Measurements from ENCODE around the gene ADSL.

ADSL gene

DNA sequence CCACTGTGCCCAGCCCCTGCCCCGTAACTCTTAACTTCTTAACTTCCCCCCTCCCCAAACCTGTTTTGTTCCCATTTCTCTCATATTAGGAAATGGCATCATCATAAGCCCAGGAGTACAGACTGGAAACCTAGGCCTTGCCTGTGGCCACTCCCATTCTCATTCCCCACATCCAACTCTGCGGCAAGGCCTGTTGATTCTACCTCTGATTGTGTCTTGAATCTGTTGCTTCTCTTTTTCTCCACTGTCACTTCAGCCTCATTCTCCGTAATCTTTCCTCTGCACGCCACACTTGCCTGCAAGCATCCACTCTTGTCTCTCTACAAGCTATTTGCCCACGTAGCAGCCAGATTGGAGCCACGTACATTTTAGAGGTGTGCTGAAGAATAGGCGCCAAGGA is 49.3 kb downstream of the ADSL start:
- TF ChIP-seq, protein P1, sequence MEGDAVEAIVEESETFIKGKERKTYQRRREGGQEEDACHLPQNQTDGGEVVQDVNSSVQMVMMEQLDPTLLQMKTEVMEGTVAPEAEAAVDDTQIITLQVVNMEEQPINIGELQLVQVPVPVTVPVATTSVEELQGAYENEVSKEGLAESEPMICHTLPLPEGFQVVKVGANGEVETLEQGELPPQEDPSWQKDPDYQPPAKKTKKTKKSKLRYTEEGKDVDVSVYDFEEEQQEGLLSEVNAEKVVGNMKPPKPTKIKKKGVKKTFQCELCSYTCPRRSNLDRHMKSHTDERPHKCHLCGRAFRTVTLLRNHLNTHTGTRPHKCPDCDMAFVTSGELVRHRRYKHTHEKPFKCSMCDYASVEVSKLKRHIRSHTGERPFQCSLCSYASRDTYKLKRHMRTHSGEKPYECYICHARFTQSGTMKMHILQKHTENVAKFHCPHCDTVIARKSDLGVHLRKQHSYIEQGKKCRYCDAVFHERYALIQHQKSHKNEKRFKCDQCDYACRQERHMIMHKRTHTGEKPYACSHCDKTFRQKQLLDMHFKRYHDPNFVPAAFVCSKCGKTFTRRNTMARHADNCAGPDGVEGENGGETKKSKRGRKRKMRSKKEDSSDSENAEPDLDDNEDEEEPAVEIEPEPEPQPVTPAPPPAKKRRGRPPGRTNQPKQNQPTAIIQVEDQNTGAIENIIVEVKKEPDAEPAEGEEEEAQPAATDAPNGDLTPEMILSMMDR (IDR thresholded peaks at IDR 0.05; ENCODE audit: borderline replicate concordance, insufficient read depth, low read depth, low read length), result no peak
- H3K4me3 ChIP-seq (ENCODE audit: low read depth, low read length), result no peak overlapping the region

DNA sequence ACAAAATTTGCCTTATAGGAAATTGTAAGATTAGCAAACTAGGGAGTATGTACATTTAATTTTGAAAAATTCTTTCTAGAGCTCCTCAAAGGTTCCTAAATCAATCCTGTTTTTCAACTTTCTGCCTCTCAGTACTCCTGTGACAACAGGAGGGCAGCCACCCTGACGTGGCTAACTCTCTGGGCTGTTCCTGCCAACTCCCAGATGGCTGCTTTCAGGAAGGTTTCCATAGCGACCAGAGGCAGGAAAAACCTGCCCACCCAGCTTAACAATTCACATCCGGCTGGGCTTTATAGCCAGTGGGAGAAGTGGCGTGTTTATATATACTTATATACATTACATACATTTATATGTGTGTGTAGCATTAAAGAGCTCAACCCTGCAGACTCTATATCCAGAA is 50.6 kb downstream of the ADSL start:
- TF ChIP-seq, protein P1 (IDR thresholded peaks at IDR 0.05; ENCODE audit: borderline replicate concordance, insufficient read depth, low read depth, low read length), result no peak
- no peak overlapping the region for H3K4me3 ChIP-seq (ENCODE audit: low read depth, low read length)

DNA sequence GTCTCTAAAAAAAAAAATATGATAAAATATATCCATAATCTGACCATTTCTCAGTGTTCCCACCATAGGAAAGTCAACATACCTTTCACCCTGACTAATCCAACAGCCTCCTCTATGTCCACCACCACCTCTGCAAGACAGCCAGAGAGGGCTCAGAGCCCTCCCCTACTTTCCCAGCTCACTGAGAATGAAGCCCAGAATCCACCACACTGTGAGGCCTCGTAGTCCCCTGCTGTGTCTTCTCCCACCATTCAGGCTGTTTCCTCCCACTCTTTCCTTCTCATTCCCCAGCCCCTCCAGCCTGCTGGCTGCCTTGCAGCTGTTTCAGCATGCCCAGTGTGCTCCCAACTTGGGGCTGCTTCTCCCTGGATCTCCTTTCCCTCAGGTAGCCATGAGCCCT is 51.1 kb downstream of the ADSL start:
- no peak overlapping the region for H3K4me3 ChIP-seq (ENCODE audit: low read depth, low read length)
- TF ChIP-seq, protein P1 (IDR thresholded peaks at IDR 0.05; ENCODE audit: borderline replicate concordance, insufficient read depth, low read depth, low read length), result no peak

DNA sequence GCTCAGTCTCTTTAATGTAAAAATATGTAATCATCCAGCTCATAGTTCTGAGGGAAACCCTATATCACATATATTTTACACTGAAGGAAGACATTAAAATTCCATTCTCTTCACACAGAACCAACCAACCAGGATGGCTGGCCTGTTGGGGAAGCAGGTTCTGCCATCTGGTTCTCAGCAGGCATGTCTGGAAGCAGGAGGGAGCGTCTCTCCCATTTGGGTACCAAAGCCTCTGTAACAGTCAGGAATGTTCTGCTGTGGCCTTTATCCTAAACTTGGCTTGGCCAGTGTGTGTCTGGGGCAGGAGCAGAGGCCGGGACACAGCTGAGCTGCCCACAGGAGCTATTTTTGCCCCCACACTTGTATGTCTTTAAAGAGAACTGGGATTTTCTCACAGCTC is 53.3 kb downstream of the ADSL start:
- TF ChIP-seq, protein P1 (IDR thresholded peaks at IDR 0.05; ENCODE audit: borderline replicate concordance, insufficient read depth, low read depth, low read length), result no peak

DNA sequence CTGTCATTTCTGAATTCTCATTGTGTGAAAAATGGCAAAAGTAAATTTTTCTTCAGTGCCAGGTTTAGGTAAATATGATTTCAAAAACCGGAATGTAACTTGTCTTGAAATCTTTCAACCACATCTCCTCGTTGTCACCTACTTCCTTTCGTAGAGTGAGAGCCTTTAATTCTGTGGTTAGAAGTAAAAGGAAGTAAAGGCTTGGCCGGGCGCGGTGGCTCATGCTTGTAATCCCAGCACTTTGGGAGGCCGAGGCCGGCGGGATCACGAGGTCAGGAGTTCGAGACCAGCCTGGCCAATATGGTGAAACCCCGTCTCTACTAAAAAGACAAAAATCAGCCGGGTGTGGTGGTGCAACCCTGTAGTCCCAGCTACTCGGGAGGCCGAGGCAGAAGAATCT is 53.9 kb downstream of the ADSL start:
- no peak overlapping the region for H3K4me3 ChIP-seq (ENCODE audit: low read depth, low read length)
- TF ChIP-seq, protein P1 (IDR thresholded peaks at IDR 0.05; ENCODE audit: borderline replicate concordance, insufficient read depth, low read depth, low read length), result no peak

More for the DNA sequence above, 53.3 kb downstream of the ADSL start:
- no peak overlapping the region for H3K4me3 ChIP-seq (ENCODE audit: low read depth, low read length)

DNA sequence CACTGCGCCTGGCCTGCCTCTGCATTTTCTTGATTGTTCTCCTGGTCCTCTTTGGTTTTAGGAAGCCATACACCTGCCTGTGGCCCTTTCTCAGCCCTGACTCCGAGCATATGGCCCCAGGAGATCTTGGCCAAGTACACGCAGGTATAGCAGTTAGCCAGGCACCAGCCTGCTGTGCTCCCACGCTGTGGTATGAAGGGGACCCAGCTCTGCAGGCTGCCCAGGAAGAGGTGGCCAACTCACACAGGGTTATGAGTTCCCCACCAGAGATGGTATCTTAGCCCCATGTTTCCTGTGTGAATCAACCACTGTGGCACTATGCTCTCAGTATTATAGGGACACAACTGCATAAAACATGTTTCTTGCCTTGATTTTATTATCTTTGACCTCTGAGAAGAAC is 55.2 kb downstream of the ADSL start:
- TF ChIP-seq, protein P1 (IDR thresholded peaks at IDR 0.05; ENCODE audit: borderline replicate concordance, insufficient read depth, low read depth, low read length), result no peak
- no peak overlapping the region for H3K4me3 ChIP-seq (ENCODE audit: low read depth, low read length)

DNA sequence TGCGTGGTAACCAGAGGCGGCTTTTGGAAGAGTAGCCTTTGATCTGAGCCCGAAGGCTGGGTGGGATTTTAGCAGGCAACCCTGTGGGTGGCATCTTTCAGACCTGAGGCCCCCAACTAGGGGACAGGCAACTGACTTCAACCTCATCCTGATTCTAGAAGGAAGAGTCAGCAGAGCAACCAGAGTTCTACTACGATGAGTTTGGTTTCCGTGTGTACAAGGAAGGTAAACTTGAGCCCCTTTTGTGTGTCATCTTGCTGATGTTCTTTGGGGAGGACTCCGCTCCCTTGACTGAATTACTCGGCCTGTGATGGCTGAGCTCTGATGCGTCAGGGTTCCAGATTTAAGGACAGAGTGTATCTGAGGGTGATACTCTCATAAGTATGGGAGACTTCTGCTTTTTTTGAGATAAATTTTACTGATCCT is 55.7 kb downstream of the ADSL start:
- H3K4me3 ChIP-seq (ENCODE audit: low read depth, low read length), result no peak overlapping the region
- TF ChIP-seq, protein P1 (IDR thresholded peaks at IDR 0.05; ENCODE audit: borderline replicate concordance, insufficient read depth, low read depth, low read length), result no peak

Measured in GM12875 (cell line).